Nucleus accumbens (tissue), 56 donors: ENCODE results near the gene NR3C1.

Source experiments
- DNase-seq, 56 donors: peaks; one replicate each; lab custom pipeline; 2025; lab: John Stamatoyannopoulos, UW

The NR3C1 gene

DNA sequence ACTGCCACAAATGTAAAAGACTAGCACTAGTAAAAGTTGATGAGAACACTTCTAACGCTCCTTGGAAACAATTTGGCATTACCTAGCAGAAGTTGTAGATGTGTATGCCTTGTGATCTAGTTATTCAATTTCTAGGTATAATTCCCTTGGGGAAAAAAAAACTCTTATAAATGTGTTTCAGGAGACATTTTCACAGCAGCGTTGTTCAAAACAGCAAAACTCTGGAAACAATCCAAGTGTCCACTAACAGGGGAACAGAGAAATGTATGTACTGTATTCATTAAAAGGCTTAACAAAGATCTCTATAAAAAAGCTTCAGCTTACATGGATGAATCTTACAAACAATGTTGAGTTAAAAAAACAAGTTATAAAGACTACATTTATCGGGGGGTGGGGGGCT is 30.4 kb downstream of the NR3C1 start:
- no peak for DNase-seq

DNA sequence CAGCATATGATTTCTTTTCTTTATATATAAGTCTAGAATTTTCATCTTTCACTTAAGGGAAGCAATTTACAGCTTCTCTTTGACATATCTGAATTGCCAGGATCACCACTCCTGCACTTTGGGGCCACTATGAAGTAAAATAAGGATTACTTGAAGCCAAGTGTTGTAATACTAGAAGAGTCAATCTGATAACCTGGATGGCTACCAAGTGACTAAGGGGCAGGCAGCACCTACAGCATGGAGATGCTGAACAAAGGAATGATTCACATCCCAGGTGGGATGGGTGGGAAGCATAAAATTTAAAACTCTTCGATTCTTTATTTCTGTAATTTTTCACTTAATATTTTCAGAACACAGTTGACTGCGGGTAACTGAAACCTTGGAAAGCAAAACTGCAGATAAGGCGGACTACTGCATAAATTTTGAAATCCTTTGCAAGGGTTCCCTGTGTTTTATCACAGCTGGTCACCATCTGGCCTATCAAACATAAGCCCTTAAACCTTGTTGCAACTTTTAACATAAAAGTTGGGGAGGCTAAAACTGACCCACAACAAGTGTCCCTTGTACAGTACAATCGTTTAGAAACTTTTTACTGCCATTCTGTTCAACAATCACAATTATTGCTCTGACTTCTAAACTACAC is 31.2 kb downstream of the NR3C1 start:
- no peak for DNase-seq

DNA sequence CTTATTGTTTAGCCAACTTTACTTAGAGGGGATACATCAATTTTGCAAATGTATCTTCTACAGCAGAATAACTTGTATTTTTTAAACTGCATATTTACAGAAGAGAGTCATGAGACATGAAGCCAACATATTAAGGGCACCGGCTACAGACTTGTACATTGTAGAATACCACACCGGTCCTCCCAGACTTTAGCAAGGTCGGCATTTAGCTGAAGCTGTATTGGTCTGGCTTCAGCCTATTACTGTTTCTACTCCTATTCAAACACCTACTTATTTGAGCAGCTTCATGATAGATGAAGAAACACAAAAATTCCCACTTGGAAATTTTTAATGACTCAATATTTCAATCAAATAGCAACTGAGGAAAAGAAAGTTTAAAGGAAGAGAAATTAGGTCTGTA is 33.0 kb downstream of the NR3C1 start:
- no peak for DNase-seq

GRCh38 chr5:143364061-143364460 is 39.4 kb downstream of the NR3C1 start:
- DNase-seq, result no peak

DNA sequence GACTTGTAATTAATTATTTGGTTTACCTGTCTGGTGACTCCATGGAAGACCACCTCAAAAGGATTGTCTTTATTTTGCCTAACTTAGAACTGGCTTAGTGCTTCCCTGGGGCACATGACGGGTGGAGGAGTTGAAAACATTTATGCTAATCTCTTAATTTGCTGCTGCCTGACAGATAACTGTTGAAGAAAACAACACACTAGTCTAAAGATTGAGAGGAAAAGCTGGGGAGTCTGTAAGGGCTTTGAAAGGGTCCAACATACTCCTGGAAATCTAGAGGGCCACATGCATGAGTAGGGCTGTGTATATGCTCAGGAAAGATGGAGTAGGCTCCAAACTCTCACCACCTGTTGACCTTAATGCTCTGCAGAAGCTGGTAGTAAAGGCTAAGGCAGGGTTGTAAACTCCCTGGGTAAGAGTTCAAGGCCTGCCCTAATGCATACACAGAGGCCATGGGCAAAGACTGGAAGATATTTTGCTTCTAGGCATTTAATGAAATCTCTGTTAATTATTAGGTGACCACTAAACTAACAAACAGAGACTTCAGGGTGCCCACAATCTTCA is 40.7 kb downstream of the NR3C1 start:
- no peak for DNase-seq

DNA sequence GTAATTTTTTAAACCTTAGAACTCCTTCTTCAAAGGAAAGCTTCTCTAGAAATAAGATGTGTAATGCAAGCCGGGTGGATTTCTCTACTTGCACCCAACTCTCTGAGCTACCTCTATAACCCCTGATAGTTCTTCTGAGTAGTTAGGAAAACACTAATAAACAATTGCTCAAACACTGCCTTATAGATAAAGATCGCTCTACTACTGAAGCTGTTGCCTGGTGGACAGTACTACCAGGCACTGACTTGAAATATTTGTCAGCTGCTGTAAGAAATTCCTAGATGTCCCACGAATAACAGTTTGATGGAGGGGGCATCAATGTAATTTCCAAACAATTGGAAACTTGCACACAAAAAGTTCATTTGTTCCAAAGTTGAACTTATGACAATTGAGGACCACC is 42.0 kb downstream of the NR3C1 start:
- DNase-seq, result no peak

- DNase-seq, result no peak
Measured at GRCh38 chr5:143360755-143361154, 42.7 kb downstream of the NR3C1 start.

GRCh38 chr5:143359869-143360268 is 43.6 kb downstream of the NR3C1 start:
- no peak for DNase-seq

DNA sequence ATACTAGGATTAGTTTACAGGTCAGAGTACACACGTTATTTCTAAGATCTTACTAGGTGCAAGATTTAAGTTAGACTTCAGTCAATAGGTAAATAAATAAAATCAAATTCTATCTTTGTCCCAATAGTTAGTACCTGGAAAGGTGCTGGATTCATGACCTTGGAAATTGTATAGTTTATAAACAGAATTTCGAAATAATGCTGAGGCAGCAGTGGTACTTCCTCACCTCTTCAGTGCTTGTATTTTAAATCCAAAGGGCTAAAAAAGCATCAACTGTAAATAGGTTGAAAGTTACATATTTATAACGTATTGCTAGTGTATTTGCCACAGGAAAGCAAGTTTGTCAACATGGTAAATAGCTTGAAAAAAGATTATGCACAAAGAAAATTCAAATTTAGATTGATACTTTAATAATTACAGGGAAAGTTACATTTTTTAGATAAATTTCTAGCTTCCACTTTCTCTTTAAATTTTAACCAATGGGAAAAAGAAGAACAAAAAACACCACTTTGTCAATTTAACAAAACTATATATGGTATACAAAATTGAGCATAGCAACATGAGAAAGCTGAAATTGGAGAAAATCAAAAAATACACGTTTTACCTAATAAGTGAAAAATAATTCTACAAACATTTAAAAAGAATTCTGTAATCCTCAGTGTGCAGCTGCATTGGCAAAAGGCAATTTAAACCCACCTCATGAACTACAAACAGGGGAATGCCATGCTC is 46.5 kb downstream of the NR3C1 start:
- no peak for DNase-seq

- DNase-seq, result peak in 36 of 56 donors; percentile 2 to 75 (median 20)
Measured at GRCh38 chr5:143355710-143356109, 47.8 kb downstream of the NR3C1 start.

- no peak for DNase-seq
Measured at GRCh38 chr5:143354025-143354424, 49.5 kb downstream of the NR3C1 start.

DNA sequence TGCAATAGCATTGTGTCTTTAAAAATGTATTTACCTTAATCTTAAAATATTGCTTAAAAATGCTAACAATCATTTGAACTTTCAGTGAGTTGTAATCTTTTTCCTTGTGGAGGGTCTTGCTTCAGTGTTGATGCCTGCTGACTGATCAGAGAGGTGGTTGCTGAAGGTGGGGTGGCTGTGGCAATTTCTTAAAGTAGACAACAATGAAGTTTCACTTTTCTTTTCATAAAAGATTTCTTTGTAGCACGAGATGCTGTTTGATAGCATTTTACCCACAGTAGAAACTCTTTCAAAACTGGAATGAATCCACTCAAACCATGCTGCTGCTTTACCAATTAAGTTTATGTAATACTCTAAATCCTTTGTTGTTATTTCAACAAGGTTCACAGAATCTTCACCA is 50.8 kb downstream of the NR3C1 start:
- no peak for DNase-seq

- DNase-seq, result no peak
Measured at GRCh38 chr5:143350751-143351602, 52.5 kb downstream of the NR3C1 start.

GRCh38 chr5:143350341-143350740 is 53.1 kb downstream of the NR3C1 start:
- DNase-seq, result no peak

- DNase-seq, result no peak
Measured at GRCh38 chr5:143349177-143349576, 54.3 kb downstream of the NR3C1 start.

DNA sequence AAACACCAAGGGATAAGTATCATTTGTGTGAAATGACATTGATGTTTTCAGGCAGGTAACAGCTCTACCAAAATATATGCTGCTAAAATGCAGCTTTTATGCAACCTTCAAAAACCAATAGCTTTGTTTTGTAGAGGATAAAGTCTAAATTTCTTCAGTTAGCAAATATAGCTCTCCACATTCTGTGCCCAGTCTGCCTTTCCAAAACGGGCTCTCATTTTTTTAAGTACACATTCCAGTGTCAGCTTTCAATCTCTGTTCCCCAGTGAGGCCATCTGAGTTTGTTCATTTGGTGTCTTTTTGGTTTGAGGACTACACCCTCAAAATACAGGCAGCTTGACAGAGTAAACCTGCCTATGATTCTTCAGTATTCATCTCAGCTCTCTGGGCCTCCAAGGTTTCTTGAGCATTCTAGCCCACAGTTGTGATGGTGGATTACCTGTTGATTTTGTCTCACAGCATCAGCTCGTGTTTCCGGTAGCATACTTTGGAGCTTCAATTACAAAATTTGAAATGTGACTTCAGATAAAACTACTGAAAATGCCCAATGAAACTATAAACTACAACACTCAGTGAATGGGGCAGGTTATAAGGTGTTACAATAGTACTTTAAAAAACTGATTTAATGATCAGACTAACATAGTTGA is 55.7 kb downstream of the NR3C1 start:
- no peak for DNase-seq

DNA sequence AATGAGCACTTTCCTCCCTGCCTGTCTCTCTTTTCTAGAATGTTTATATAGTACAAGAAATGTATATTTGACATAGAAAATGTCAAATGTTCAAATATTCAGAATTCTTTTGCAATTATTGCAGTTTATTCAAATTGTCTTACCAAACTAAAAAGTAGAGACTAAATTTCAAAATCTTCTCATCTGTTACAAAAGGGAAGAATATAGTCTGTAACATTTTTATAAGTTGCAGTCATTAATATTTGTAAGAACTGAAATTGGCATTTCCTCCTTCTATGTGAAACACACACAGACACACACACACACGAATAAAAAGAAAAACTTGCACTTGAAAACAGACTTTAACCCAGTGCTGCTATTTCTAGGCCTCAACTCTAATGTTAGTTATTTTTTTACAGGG is 56.4 kb downstream of the NR3C1 start:
- DNase-seq, result no peak

DNA sequence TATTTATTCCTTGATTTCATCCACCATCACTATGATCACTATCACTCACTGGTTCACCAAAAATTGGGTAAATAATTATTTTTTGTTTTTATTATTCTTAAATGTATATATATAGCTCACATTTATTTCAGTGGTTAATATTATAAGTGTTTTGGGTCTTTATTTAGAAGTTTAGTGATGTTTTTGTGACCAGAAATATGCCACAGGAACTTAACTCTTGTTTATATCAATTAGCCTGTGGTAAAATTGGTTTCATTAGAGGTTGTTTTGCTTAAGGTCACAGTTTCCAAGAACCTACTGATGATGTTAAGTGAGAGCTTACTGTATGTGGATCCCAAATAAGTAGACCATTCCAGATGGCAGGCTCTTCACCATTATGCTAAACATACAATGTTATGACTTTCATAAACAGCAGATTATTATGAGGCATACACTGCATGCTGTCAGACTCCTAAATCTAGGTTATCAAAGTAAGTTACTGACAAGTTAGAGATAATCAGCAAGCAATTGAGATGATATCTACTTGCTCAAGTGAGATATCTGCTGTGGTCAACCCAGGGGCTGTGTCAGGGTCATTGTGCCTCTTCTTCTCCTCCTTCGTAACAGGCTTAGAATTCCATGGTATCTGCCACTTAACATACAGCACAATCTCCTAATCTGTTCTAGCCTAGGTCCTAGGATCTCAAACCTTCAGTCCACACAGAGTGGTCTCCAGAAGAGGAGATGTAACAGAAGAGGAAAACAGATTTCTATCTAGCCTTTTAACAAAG is 57.6 kb downstream of the NR3C1 start:
- no peak for DNase-seq

- no peak for DNase-seq
Measured at GRCh38 chr5:143343042-143343441, 60.4 kb downstream of the NR3C1 start.

- no peak for DNase-seq
Measured at GRCh38 chr5:143342607-143343006, 60.9 kb downstream of the NR3C1 start.
